Ishikawa (cell line): ENCODE measurements around the gene MAD1L1.

Source experiments
- CEBPB ChIP-seq: IDR thresholded peaks from 2 replicates; pipeline ENCODE4 v1.6.1; 2012
- CREB1 ChIP-seq: IDR thresholded peaks from 2 replicates; pipeline ENCODE4 v1.6.1; 2012; ENCODE audit warnings: low read depth
- EGR1 ChIP-seq: IDR thresholded peaks from 2 replicates; pipeline ENCODE4 v1.6.1; 2012
- EP300 ChIP-seq: IDR thresholded peaks from 2 replicates; pipeline ENCODE4 v1.6.1; 2012; ENCODE audit warnings: borderline replicate concordance
- FOXM1 ChIP-seq: IDR thresholded peaks from 2 replicates; pipeline ENCODE4 v1.6.1; 2012; ENCODE audit warnings: low read depth, borderline replicate concordance
- NFIC ChIP-seq: IDR thresholded peaks from 2 replicates; pipeline ENCODE4 v1.6.1; 2012
- RAD21 ChIP-seq: IDR thresholded peaks from 2 replicates; pipeline ENCODE4 v1.6.1; 2012; ENCODE audit warnings: low read depth
- TAF1 ChIP-seq: IDR thresholded peaks from 2 replicates; pipeline ENCODE4 v1.6.1; 2012; ENCODE audit warnings: low read depth, mild to moderate bottlenecking
- TCF12 ChIP-seq: IDR thresholded peaks from 2 replicates; pipeline ENCODE4 v1.6.1; 2012; ENCODE audit warnings: low read depth
- TEAD4 ChIP-seq: IDR thresholded peaks from 2 replicates; pipeline ENCODE4 v1.6.1; 2012
- YY1 ChIP-seq: IDR thresholded peaks from 2 replicates; pipeline ENCODE4 v1.6.1; 2012; ENCODE audit warnings: low read depth
- ZBTB7A ChIP-seq: IDR thresholded peaks from 2 replicates; pipeline ENCODE4 v1.6.1; 2012; ENCODE audit warnings: low read depth
- TF ChIP-seq, protein P1 (sequence below): IDR thresholded peaks from 2 replicates; pipeline ENCODE4 v1.6.1; 2012
- TF ChIP-seq, protein P2 (sequence below): IDR thresholded peaks from 2 replicates; pipeline ENCODE4 v1.6.1; 2012; ENCODE audit warnings: low read depth, mild to moderate bottlenecking
- TF ChIP-seq, protein P3 (sequence below): IDR thresholded peaks from 2 replicates; pipeline ENCODE4 v1.6.1; 2012

MAD1L1 gene

DNA sequence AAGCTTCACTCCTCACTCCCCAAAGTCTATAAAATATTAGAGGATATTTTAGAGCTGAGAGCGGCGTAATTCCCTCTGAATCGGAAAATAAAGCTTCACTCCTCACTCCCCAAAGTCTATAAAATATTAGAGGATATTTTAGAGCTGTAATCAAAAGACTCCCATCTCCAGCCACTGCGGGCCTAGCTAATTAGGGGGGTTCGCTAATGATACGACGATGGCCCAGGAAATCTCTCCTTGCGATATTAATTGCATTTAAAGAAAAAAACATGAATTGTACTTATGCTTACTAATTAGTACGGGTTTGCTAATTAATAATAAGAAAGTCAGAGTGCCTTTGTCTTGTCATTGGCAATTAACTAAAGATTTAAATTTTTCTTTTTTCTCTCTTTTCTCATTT is 235.9 kb downstream of the MAD1L1 start:
- TF ChIP-seq RAD21 (no peak), CREB1 (no peak), EGR1 (no peak), YY1 (no peak), NFIC (no peak), CEBPB (no peak), TCF12 (no peak), TEAD4 (no peak), EP300 (no peak), FOXM1 (no peak), ZBTB7A (no peak), TAF1 (no peak)
- TF ChIP-seq, protein P1, sequence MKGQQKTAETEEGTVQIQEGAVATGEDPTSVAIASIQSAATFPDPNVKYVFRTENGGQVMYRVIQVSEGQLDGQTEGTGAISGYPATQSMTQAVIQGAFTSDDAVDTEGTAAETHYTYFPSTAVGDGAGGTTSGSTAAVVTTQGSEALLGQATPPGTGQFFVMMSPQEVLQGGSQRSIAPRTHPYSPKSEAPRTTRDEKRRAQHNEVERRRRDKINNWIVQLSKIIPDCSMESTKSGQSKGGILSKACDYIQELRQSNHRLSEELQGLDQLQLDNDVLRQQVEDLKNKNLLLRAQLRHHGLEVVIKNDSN: no peak
- TF ChIP-seq, protein P2, sequence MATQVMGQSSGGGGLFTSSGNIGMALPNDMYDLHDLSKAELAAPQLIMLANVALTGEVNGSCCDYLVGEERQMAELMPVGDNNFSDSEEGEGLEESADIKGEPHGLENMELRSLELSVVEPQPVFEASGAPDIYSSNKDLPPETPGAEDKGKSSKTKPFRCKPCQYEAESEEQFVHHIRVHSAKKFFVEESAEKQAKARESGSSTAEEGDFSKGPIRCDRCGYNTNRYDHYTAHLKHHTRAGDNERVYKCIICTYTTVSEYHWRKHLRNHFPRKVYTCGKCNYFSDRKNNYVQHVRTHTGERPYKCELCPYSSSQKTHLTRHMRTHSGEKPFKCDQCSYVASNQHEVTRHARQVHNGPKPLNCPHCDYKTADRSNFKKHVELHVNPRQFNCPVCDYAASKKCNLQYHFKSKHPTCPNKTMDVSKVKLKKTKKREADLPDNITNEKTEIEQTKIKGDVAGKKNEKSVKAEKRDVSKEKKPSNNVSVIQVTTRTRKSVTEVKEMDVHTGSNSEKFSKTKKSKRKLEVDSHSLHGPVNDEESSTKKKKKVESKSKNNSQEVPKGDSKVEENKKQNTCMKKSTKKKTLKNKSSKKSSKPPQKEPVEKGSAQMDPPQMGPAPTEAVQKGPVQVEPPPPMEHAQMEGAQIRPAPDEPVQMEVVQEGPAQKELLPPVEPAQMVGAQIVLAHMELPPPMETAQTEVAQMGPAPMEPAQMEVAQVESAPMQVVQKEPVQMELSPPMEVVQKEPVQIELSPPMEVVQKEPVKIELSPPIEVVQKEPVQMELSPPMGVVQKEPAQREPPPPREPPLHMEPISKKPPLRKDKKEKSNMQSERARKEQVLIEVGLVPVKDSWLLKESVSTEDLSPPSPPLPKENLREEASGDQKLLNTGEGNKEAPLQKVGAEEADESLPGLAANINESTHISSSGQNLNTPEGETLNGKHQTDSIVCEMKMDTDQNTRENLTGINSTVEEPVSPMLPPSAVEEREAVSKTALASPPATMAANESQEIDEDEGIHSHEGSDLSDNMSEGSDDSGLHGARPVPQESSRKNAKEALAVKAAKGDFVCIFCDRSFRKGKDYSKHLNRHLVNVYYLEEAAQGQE: no peak
- TF ChIP-seq, protein P3, sequence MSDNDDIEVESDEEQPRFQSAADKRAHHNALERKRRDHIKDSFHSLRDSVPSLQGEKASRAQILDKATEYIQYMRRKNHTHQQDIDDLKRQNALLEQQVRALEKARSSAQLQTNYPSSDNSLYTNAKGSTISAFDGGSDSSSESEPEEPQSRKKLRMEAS: no peak

DNA sequence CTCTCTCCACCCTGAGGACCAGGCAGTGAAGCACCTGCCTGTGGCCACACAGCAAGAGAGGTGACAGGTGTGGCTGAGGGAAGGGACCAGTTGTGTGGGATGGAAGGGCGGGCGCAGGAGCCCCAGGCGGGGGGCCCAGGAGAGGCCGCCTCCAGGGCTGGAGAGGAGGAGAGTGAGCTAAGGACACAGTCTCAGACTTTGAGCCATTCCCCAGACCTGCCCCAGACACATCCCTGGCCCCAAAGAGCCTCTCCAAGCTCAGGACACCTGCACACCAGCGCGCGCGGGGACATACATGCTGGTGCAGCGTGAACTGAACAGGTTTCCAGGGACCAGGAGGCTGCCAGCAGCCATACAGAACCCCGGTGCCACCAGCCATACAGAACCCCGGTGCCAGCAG is 237.3 kb downstream of the MAD1L1 start:
- TF ChIP-seq TCF12: no peak
- TF ChIP-seq CREB1: no peak
- TF ChIP-seq FOXM1: no peak
- TF ChIP-seq ZBTB7A: no peak
- TF ChIP-seq YY1: no peak
- TF ChIP-seq TEAD4: no peak
- TF ChIP-seq, protein P3: no peak
- TF ChIP-seq, protein P2: no peak
- TF ChIP-seq, protein P1: no peak
- TF ChIP-seq EP300: no peak
- TF ChIP-seq RAD21: no peak
- TF ChIP-seq CEBPB: no peak
- no peak for TF ChIP-seq TAF1
- TF ChIP-seq EGR1: no peak
- TF ChIP-seq NFIC: no peak

DNA sequence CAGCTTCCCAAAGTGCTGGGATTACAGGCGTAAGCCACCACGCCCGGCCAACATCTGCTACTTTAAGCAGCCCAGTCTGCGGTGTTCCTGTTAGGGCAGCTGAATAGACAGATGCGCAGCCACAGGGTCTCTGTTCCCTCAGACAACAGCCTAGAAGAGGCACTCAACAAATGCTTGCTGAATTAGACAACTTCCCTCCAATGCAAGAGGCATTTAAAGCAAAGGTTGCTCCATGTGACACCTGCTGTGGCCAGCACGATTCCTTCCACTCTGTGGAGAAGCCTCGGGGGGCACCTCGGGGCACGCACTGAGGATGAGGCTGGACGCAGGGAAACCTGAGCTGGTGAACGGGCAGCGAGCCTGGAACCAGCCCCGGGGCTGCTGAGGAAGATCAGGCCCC is 237.8 kb downstream of the MAD1L1 start:
- TF ChIP-seq TCF12 (no peak), FOXM1 (no peak)

DNA sequence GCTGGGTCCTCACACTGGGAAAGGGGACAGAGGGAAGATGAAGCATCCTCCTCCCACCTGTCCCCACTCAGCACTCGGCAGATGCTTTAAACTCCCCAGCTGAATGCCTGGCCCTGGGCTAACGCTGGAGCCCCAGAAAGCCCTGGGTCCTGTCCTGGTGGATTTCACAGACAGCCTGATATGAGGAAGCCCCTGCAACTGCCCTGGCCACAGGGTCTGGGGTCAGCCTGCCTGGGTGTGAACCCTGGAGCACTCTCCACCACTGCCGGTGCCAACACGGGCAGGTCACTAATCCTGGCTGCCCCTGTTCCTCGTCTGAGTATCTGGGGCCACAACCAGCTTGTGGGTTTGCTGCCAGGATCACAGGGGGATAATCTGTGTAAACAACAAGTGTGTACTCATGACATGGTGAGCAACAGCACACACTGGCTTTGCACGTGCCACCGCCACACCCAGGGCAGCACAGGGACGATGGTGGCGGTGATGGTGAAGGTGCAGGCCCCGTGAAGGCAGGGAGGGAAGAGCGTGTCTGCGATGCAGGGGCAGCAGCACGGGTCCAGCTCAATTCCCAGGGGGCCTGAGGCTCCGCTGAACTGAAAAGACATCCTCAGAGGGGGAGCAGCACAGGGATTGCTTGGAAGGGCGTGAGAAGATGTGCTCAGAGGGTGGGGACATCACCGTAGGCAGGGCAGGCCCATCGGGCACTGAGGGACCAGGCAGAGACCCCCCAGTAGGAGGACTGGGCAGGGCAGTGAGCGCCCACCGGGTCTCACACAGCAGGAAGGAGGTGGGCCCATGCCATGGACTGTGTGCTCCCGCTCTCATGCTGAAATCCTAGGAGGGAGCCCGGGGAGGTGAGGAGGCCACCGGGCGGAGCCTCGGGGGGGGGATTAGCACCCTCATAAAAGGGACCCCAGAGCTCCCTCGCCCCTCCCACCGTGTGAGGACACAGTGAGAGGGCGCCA is 238.7 kb downstream of the MAD1L1 start:
- TF ChIP-seq, protein P3: no peak
- no peak for TF ChIP-seq TCF12
- TF ChIP-seq EGR1: no peak
- TF ChIP-seq FOXM1: no peak
- TF ChIP-seq ZBTB7A: no peak
- TF ChIP-seq, protein P2: no peak
- no peak for TF ChIP-seq NFIC
- TF ChIP-seq TEAD4: no peak
- no peak for TF ChIP-seq EP300
- no peak for TF ChIP-seq CREB1
- TF ChIP-seq TAF1: no peak
- no peak for TF ChIP-seq YY1
- TF ChIP-seq, protein P1: no peak
- TF ChIP-seq RAD21: no peak
- TF ChIP-seq CEBPB: no peak
